A673 (cell line): Measurements from ENCODE around the gene FERMT3.

ENCODE experiments used
- EZH2 ChIP-seq: fragments of 200-600 bp; sonication (generic); IDR thresholded peaks from 2 replicates; pipeline ENCODE4 v1.6.1; 2017; ENCODE audit warnings: borderline replicate concordance, low read depth, mild to moderate bottlenecking, mixed read lengths, antibody characterized with exemption, low read length; ENCODE audit not compliant: poor library complexity, severe bottlenecking
- TF ChIP-seq, protein P1 (sequence below): fragments of 300-800, 200-600 bp; sonication (generic); conservative IDR thresholded peaks from 2 replicates; pipeline ENCODE4 v1.5.1; 2017; ENCODE audit warnings: low read depth, mild to moderate bottlenecking, antibody characterized with exemption, low read length, moderate library complexity, mixed read lengths

DNA sequence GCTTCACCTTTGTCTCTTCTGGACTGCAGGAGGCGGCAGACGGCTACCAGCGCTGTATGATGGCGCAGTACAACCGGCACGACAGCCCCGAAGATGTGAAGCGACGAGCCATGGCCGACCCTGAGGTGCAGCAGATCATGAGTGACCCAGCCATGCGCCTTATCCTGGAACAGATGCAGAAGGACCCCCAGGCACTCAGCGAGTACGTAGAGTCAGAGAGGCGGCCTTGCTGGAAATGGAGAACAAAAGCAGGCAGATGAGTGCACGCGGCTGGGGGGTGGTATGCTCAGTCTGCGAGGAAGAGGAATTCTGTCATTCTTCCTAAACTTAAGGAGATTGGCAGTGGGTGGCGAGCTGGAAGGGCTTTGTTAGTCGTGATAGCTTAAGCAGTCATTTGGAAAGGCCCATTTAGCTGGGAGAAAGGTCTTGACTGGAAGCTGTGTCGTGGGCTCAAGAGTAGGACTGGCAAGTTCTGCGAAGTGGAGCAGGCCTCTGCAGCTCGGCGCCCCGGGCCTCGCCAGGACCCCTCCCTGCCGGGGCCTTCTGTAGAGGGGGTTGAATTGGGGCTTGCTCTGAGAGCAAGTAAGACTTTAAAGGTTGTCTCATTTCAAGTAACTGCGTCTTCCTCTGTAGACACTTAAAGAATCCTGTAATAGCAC, 3.0 kb upstream of the FERMT3 start:
- TF ChIP-seq, protein P1, sequence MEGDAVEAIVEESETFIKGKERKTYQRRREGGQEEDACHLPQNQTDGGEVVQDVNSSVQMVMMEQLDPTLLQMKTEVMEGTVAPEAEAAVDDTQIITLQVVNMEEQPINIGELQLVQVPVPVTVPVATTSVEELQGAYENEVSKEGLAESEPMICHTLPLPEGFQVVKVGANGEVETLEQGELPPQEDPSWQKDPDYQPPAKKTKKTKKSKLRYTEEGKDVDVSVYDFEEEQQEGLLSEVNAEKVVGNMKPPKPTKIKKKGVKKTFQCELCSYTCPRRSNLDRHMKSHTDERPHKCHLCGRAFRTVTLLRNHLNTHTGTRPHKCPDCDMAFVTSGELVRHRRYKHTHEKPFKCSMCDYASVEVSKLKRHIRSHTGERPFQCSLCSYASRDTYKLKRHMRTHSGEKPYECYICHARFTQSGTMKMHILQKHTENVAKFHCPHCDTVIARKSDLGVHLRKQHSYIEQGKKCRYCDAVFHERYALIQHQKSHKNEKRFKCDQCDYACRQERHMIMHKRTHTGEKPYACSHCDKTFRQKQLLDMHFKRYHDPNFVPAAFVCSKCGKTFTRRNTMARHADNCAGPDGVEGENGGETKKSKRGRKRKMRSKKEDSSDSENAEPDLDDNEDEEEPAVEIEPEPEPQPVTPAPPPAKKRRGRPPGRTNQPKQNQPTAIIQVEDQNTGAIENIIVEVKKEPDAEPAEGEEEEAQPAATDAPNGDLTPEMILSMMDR: no peak
- TF ChIP-seq EZH2: no peak
